GM12865 (cell line): ENCODE results near the gene EPHB1.

Experiments used
- DNase-seq: peaks from one replicate; pipeline ENCODE4 v3.0.0; 2010; ENCODE audit warnings: low read depth
- H3K4me3 ChIP-seq: 2 replicates; pipeline ENCODE4 v1.5.1; 2011; ENCODE audit warnings: mild to moderate bottlenecking, low read depth, low read length, control low read depth
- TF ChIP-seq, protein P1 (sequence below): IDR thresholded peaks from 2 replicates; pipeline ENCODE4 v1.5.1; 2011; ENCODE audit warnings: low read length, control low read depth, low read depth, inconsistent platforms; ENCODE audit not compliant: insufficient read depth; ENCODE audit errors: missing control alignments

EPHB1 gene

DNA sequence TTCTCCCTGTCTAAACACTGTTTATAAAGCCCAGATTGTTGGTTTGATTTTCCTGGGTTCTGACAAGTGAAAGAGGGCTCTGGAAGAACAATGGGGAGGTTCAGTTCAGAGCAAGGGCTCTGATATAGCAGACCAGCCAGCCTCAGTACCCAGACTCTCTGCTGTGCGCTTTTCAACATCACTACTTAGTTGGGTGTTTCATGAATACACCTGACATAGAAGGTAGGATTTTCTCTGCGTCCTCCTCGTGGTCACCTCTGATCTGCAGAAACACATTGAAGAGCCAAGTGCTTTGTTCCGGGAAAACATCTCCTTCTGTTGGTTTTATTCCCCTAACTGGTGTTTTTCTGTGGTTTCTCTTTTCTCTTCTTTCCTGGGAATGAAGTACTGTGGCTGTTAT is 99.5 kb downstream of the EPHB1 start:
- no peak overlapping the region for H3K4me3 ChIP-seq
- DNase-seq: no peak
- TF ChIP-seq, protein P1, sequence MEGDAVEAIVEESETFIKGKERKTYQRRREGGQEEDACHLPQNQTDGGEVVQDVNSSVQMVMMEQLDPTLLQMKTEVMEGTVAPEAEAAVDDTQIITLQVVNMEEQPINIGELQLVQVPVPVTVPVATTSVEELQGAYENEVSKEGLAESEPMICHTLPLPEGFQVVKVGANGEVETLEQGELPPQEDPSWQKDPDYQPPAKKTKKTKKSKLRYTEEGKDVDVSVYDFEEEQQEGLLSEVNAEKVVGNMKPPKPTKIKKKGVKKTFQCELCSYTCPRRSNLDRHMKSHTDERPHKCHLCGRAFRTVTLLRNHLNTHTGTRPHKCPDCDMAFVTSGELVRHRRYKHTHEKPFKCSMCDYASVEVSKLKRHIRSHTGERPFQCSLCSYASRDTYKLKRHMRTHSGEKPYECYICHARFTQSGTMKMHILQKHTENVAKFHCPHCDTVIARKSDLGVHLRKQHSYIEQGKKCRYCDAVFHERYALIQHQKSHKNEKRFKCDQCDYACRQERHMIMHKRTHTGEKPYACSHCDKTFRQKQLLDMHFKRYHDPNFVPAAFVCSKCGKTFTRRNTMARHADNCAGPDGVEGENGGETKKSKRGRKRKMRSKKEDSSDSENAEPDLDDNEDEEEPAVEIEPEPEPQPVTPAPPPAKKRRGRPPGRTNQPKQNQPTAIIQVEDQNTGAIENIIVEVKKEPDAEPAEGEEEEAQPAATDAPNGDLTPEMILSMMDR: no peak

DNA sequence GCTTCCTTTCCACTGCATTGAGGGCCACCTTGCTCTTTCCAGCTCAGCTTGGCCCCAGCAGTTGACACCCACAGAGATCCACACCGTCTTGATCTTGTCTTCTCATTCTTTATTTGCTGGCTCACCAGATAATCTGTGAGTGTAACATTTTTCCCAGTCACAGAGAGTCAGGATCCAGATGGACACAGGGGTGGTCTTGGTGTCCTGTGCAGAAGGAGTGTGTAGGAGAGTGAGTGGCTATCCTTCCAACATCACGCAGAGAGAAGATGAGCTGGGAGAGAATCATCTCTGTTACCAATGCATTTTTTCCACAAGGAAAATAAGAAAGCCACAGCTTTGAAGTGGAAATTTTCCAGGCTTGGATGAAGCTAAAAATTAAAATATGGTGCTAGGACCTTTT is 100.1 kb downstream of the EPHB1 start:
- TF ChIP-seq, protein P1: no peak
- no peak for DNase-seq
- no peak overlapping the region for H3K4me3 ChIP-seq

DNA sequence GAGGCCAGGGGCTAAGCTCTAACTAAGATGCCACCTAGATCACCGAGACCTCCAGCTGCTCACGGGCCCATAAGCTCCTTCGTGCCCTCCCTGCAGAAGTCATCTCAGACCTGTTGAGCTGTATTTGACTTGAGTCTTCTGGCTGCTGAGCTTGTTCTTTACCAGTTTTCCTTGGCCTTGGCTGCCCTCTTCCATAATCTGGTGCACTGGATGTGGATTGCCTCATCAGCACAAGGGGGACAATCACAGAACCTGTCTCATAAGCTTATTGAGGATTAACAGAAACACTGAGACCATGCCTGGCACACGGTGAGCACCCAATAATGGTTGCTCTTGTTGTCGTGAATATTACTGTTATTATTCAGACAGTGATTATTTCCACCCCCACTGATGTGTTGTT is 101.1 kb downstream of the EPHB1 start:
- H3K4me3 ChIP-seq: no peak overlapping the region
- TF ChIP-seq, protein P1: no peak
- no peak for DNase-seq

DNA sequence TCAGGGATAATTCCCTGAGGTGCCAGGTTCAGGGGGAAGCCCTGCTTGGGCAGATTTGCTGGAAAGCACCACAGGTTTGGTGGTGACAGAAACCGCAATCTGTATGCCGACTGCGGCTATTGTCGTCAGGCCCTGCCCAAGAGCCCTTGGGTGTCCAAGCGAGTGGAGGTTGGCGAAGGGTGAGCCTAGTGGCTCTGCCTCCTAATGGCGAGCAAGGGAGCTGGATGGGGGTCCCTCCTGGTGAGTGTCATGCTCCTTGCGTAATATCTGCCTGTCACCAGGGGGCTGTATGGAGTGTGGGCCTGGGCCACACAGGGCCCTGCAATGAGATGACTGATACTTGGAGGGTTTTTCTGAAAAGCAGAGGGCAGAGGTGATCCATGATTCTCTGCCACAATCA is 101.6 kb downstream of the EPHB1 start:
- no peak for DNase-seq
- TF ChIP-seq, protein P1: no peak
- H3K4me3 ChIP-seq: no peak overlapping the region

DNA sequence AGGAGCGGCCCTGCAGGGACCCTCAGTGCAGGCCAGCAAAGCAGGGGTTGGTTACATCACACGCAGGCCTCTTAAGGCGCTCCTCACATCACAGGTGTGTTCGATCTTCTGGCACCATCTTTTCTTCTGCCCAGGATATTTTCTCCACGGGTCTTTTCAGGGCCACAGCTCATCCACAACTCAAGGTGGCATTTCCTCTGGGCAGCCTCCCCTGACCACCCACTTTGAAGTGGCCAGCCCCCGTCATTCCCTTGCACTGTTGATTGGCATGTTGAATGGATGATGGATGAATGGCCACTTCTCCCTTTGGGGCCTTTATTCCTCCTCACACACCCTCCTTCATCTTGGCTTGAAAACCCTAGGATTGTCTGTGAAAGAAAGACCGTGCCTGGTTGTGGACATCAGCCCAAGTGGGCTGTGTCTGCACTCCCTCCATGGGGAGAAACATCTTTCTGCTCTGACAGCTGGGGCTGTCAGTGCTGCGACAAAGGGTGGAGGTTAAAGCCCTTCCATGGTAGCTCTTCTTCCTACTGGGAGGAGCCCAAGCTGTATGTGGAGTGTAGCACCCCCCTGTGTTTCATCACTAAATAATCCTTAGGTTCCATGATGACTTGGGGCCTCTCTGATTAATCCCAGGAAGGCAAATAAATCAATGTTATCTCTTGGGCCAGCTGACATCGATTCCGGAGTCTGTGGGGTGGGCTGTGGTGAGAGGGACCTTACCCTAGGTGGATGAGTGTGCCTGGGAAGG is 102.5 kb downstream of the EPHB1 start:
- TF ChIP-seq, protein P1: no peak
- DNase-seq: no peak

DNA sequence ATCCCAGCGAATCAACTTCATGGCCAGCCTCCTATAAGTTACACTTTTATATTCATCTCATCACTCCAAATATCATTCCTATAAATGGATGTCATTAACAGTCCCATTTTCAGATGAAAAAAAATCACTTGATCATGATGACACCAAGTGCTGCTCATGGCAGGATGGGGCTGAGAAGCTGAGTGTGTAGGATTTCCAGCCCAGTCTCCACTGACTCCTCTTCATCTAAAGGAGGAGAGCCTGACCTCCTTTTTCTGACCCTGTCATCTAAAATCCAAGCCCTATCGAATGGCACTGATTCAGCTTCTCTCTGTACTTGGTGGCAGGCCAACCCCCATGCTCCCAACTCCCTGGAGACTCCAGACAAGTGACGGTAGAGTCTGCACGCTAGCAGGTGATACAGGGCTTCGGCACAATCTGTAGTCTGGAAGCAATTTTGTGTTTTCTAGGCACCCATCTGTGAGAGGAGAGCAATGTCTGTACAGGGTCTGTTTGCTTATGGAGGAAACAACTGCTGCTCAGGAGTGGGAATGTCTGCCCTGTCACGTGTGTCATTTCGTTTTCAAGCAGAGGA is 103.2 kb downstream of the EPHB1 start:
- TF ChIP-seq, protein P1: no peak
- no peak for DNase-seq
- no peak overlapping the region for H3K4me3 ChIP-seq

More for the DNA sequence above, 102.5 kb downstream of the EPHB1 start:
- H3K4me3 ChIP-seq: no peak overlapping the region
